Colon (tissue), 2 donors: ENCODE data around the gene ACCSL.

Experiments
- FAIRE-seq: peaks from 2 replicates; lab custom pipeline; 2012; peaks lifted over from hg19 to GRCh38; lab: Jason Lieb, UNC
- donor health status: control.
- donor health status: control.

The ACCSL gene

DNA sequence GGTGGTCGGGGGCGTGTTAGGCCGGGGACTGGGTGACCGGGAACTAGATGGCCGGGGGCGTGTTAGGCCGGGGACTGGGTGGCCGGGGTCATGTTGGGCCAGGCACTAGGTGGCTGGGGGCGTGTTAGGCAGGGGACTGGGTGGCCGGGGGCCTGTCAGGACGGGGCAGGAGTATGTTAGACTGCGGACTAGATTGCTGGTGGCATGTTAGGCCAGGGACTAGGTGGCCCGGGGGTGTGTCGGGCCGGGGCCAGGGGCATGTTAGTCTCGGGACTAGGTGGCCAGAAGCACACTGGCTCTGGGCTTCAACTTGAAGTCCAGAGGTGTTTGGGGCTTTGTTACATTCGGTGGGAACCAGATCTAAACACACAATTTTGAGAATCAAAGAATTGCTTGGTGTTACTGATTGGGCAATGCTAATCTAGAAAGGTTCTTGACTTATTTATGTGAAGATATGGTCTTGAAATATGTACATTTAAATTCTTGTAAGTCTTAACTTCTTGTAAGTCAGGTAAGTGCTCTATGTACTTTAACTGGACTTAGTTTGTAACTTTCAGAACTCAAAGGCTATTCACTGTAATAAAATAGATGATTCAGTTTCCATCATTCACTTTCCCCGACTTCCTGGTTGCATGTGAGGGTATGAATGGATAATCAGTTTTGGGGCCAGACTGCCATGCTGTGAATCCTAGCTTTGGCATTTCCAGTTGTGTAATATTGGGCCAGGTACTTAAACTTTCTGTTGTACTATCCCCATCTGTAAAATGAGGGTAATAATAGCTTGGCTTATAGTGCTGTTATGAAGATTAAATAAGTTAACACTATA is 48.8 kb downstream of the ACCSL start:
- no peak for FAIRE-seq

DNA sequence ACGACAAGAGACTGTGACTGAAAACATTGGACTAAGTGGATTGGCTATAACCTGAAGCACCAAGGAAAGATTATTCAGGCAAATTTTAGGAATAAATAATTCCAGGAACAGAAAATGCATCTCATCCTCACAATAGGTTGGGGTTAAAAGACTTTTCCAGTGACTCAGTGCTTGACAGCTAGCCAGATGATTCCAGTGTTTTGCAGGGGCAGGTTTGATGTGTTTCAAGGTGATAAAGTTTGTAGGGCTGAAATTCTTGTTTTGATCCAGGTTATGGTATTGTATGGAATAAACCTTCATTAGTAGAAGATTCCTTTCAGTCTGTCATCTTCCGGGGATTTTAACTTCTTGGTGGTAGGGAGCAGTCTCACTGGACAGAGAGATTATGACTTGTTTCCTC is 50.0 kb downstream of the ACCSL start:
- no peak for FAIRE-seq

- no peak for FAIRE-seq
Observed at GRCh38 chr11:44101098-44101497, 53.3 kb downstream of the ACCSL start.

- no peak for FAIRE-seq
Observed at GRCh38 chr11:44104481-44105294, 56.9 kb downstream of the ACCSL start.

- no peak for FAIRE-seq
Observed at GRCh38 chr11:44108260-44108659, 60.5 kb downstream of the ACCSL start.
